ENCODE data around the gene GP5.

GRCh38 chr3:194375473-194376240 lies 23.4 kb downstream of the GP5 start:
- no peak for TF ChIP-seq CTCF (IDR thresholded peaks at IDR 0.05)
- TF ChIP-seq POLR2AphosphoS5 (IDR thresholded peaks at IDR 0.05), result no peak
